Natural killer cell treated with Interleukin-12 subunit alpha and Interleukin-12 subunit beta and Interleukin-15 and Interleukin-18, amount 100 ng/mL, for 72 hours (primary cell): Measurements from ENCODE around the gene GASK1B. TPM values are rescaled to one million over a fixed set of nuclear protein-coding genes. Genes with fewer than 3 reads are reported as not detected.

Experiments used
- ATAC-seq, 2 donors: fragments of 150-1000 bp; cut with Tn5 transposase in 1 of 2; sonication (Bioruptor Pico), chemical (Tn5 transposase) in 1 of 2; 2 replicates each; pipeline ENCODE4 v1.10.0; 2021
- DNase-seq: peaks from one replicate; pipeline ENCODE4 v3.0.0; 2022; ENCODE audit warnings: low spot score
- H3K27ac Mint-ChIP-seq, 2 donors: 1 replicate in 1 of 2; 2 replicates in 1 of 2; pipeline ENCODE4 v1.8.0; 2022; ENCODE audit warnings: mixed read lengths in 2 of 2, mild to moderate bottlenecking in 1 of 2, moderate library complexity in 1 of 2
- H3K27me3 Mint-ChIP-seq, 2 donors: 1 replicate in 1 of 2; 2 replicates in 1 of 2; pipeline ENCODE4 v1.8.0; 2022; ENCODE audit warnings: mixed read lengths in 2 of 2
- H3K36me3 Mint-ChIP-seq: one replicate; pipeline ENCODE4 v1.8.0; 2022; ENCODE audit warnings: mixed read lengths
- H3K4me1 Mint-ChIP-seq, 2 donors: 1 replicate in 1 of 2; 2 replicates in 1 of 2; pipeline ENCODE4 v1.8.0; 2022; ENCODE audit warnings: low read depth in 2 of 2, mixed read lengths in 2 of 2, mild to moderate bottlenecking in 1 of 2
- H3K4me3 Mint-ChIP-seq: one replicate; pipeline ENCODE4 v1.8.0; 2022; ENCODE audit warnings: mixed read lengths
- H3K9me3 Mint-ChIP-seq: 2 replicates; pipeline ENCODE4 v1.8.0; 2022; ENCODE audit warnings: mixed read lengths
- total RNA-seq, 2 donors: library from RNA; stranded (reverse); gene quantifications; one replicate each; pipeline ENCODE4 v1.2.3, GENCODE V29; 2022

The GASK1B gene
- total RNA-seq, 2 donors from 2014 or later, result not detected

GRCh38 chr4:158155656-158156356 lies 17.0 kb downstream of the GASK1B start:
- H3K9me3 Mint-ChIP-seq, result peaks cover 6% of the 10 kb centered on the region

DNA sequence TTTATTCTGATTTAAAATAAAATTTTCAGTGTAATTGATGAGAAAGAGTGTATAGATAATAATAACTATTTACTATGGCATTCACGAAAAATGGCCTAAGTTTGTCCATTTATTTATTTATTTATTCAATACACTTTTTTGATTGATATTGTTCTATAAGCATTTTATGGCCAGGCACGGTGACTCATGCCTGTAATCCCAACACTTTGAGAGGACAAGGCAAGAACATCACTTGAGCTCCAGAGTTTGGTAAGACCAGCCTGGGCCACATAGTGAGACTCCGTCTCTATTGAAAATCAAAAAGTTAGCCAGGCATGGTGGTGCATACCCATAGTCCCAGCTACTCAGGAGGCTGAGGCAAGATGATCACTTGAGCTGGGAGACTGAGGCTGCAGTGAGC lies 25.7 kb downstream of the GASK1B start:
- DNase-seq (no peak), ATAC-seq (no peak)
- Mint-ChIP-seq H3K4me1 (no peaks in the 10 kb centered on the region), H3K9me3 (peaks cover 10% of the 10 kb centered on the region), H3K27ac (no peak overlapping the region), H3K27me3 (no peaks in the 10 kb centered on the region), H3K36me3 (no peaks in the 10 kb centered on the region), H3K4me3 (no peak overlapping the region)

More at GRCh38 chr4:158155656-158156356, 17.0 kb downstream of the GASK1B start:
- H3K36me3 Mint-ChIP-seq, result no peaks in the 10 kb centered on the region
- no peak for ATAC-seq
- H3K27ac Mint-ChIP-seq, result no peak overlapping the region
- H3K27me3 Mint-ChIP-seq, result no peaks in the 10 kb centered on the region
- H3K4me3 Mint-ChIP-seq, result no peak overlapping the region
- no peaks in the 10 kb centered on the region for H3K4me1 Mint-ChIP-seq
- DNase-seq, result no peak

DNA sequence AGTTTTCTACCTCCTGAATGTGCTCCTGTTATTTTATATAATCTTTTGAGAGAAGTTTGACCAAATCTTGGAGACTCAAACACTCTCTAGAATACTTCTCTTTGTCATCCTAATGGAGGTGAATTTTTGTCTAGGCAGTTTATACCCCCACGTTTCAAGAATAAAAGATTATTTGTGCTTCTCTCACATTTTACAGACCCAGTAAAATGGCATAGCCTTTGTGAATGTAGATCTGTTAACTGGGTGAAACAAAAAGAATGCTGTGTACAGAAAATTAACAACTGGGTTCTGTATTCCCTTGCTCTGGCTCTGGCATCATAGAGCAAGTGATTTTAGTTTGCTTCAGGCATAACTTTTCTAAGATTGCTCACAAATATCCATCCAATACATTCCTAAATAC lies 26.1 kb downstream of the GASK1B start:
- Mint-ChIP-seq H3K27ac (no peak overlapping the region), H3K9me3 (peaks cover 10% of the 10 kb centered on the region), H3K27me3 (no peaks in the 10 kb centered on the region), H3K4me3 (no peak overlapping the region), H3K36me3 (no peaks in the 10 kb centered on the region), H3K4me1 (no peaks in the 10 kb centered on the region)
- DNase-seq (no peak), ATAC-seq (no peak)

GRCh38 chr4:158139086-158139485 lies 33.7 kb downstream of the GASK1B start:
- H3K4me3 Mint-ChIP-seq, result no peak overlapping the region
- DNase-seq (no peak), ATAC-seq (no peak)
- H3K27ac Mint-ChIP-seq, result no peak overlapping the region
- no peaks in the 10 kb centered on the region for H3K36me3 Mint-ChIP-seq
- peaks cover 2% of the 10 kb centered on the region for H3K9me3 Mint-ChIP-seq
- no peaks in the 10 kb centered on the region for H3K27me3 Mint-ChIP-seq
- H3K4me1 Mint-ChIP-seq, result no peaks in the 10 kb centered on the region

- H3K36me3 Mint-ChIP-seq, result no peaks in the 10 kb centered on the region
- no peak for ATAC-seq
Measured at GRCh38 chr4:158134222-158134621, 38.6 kb downstream of the GASK1B start.

GRCh38 chr4:158133551-158133950 lies 39.3 kb downstream of the GASK1B start:
- Mint-ChIP-seq H3K27ac (no peak overlapping the region), H3K4me1 (no peaks in the 10 kb centered on the region), H3K4me3 (no peak overlapping the region), H3K27me3 (no peaks in the 10 kb centered on the region), H3K9me3 (peaks cover 14% of the 10 kb centered on the region), H3K36me3 (no peaks in the 10 kb centered on the region)
- ATAC-seq (no peak), DNase-seq (no peak)

More at GRCh38 chr4:158134222-158134621, 38.6 kb downstream of the GASK1B start:
- H3K4me1 Mint-ChIP-seq, result no peaks in the 10 kb centered on the region
- peaks cover 14% of the 10 kb centered on the region for H3K9me3 Mint-ChIP-seq
- DNase-seq, result no peak
- H3K4me3 Mint-ChIP-seq, result no peak overlapping the region
- no peak overlapping the region for H3K27ac Mint-ChIP-seq
- no peaks in the 10 kb centered on the region for H3K27me3 Mint-ChIP-seq

DNA sequence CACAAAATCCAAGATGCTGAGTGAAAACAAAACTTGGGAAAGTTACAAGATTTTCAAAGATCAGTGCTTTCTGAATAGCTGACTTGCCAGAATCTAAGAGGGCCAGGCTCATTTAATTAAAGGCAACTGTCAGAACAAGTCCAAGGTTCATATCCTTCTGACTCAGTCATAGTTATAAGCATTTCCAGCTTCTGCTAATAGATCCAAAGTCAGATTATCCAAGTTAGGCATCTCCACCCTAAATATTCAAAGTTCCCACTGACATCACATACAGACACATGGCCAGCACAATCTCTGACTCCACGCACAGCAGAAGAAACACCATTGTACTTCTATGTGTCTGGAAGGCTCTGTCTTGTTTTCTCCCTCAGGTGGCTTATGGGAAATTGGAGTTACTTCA lies 41.8 kb downstream of the GASK1B start:
- H3K4me3 Mint-ChIP-seq, result no peak overlapping the region
- DNase-seq (no peak), ATAC-seq (no peak)
- H3K27ac Mint-ChIP-seq, result no peak overlapping the region
- H3K36me3 Mint-ChIP-seq, result no peaks in the 10 kb centered on the region
- H3K4me1 Mint-ChIP-seq, result no peaks in the 10 kb centered on the region
- H3K27me3 Mint-ChIP-seq, result no peaks in the 10 kb centered on the region
- H3K9me3 Mint-ChIP-seq, result peaks cover 14% of the 10 kb centered on the region

GRCh38 chr4:158130204-158130603 lies 42.6 kb downstream of the GASK1B start:
- Mint-ChIP-seq H3K27ac (no peak overlapping the region), H3K4me3 (no peak overlapping the region), H3K4me1 (no peaks in the 10 kb centered on the region), H3K27me3 (no peaks in the 10 kb centered on the region), H3K36me3 (no peaks in the 10 kb centered on the region), H3K9me3 (peaks cover 14% of the 10 kb centered on the region)
- DNase-seq, result no peak
- ATAC-seq, result no peak

DNA sequence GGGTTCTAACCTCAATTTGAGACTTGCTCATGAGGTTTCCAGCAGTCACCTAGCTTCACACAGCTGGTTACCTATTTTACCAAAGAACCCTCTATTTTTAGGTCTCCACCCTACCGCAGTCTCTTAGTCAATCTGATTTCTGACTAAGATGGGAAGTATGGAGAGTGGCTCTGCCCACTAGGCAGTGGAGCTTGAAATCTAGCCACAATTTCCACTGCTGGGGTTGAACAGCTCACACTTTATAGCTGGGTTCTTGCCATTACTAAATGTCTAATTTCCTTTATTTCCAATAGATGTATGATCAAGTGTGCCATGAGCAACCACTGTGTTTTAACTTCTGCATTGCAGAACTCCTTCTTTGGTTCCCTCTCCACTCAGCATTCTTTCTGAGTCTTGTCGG lies 43.1 kb downstream of the GASK1B start:
- H3K9me3 Mint-ChIP-seq, result peaks cover 14% of the 10 kb centered on the region
- H3K4me1 Mint-ChIP-seq, result no peaks in the 10 kb centered on the region
- no peak for DNase-seq
- no peaks in the 10 kb centered on the region for H3K27me3 Mint-ChIP-seq
- H3K27ac Mint-ChIP-seq, result no peak overlapping the region
- ATAC-seq, result no peak
- no peak overlapping the region for H3K4me3 Mint-ChIP-seq
- no peaks in the 10 kb centered on the region for H3K36me3 Mint-ChIP-seq

DNA sequence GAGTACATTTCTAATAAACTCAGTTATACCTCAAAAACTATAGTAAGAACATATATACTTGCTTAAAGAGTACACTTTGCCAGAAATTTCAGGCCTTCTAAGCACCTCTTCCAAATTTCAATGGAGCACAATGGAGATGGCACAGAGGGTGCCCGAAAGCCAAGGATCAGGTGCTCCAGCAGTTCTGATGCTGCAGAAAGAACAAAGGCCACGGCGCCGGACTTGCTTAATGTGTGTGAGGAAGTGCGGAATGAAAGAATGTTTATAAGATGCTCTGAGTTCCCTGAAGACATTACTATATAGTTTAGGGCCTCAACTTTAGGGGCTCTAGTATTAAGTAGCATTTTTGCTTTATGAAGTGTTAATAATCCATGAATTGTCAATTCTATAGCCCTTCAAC lies 44.3 kb downstream of the GASK1B start:
- no peak overlapping the region for H3K4me3 Mint-ChIP-seq
- H3K4me1 Mint-ChIP-seq, result no peaks in the 10 kb centered on the region
- DNase-seq (no peak), ATAC-seq (no peak)
- no peak overlapping the region for H3K27ac Mint-ChIP-seq
- H3K27me3 Mint-ChIP-seq, result no peaks in the 10 kb centered on the region
- H3K36me3 Mint-ChIP-seq, result no peaks in the 10 kb centered on the region
- H3K9me3 Mint-ChIP-seq, result peaks cover 14% of the 10 kb centered on the region

DNA sequence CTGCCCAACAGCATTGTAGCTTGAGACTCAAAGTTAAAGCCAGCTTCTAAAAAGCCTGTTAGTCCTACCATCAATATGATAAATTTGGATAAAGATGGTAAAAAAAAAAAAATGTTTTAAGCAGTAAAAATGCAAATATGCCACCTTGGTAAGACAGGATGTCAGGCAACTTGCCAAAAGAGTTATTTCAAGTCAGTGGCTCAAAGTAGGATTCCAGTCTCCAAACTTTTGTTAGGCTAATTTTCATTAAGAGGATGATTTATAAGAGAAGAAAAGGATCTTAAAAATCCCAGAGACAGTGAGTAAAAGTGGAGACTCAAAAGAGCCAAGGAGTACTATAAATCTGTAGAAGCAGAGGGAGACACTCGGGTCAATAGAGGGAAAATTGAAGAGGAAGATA lies 47.5 kb downstream of the GASK1B start:
- ATAC-seq (no peak), DNase-seq (no peak)
- peaks cover 7% of the 10 kb centered on the region for H3K9me3 Mint-ChIP-seq
- H3K4me3 Mint-ChIP-seq, result no peak overlapping the region
- H3K36me3 Mint-ChIP-seq, result no peaks in the 10 kb centered on the region
- no peak overlapping the region for H3K27ac Mint-ChIP-seq
- H3K4me1 Mint-ChIP-seq, result no peaks in the 10 kb centered on the region
- H3K27me3 Mint-ChIP-seq, result no peaks in the 10 kb centered on the region

Other genes starting within 250 kb of the GASK1B start
- 1 to 10 TPM in 1 of 2 donors, under 1 TPM in 1; 1.00 to 2.2 TPM for gene TMEM144, start 37.5 kb upstream of the GASK1B start, total RNA-seq